Measurements from ENCODE around the gene BTRC. TPM values are rescaled to one million over a fixed set of nuclear protein-coding genes. Genes with fewer than 3 reads are reported as not detected.

The BTRC gene
- total and polyA plus RNA-seq, 10 of the 15 experiments (the other 5 are each of a cell fraction or from before 2014, with no cell fraction given) = 2.2 to 18.6 (median 8.6) TPM

DNA sequence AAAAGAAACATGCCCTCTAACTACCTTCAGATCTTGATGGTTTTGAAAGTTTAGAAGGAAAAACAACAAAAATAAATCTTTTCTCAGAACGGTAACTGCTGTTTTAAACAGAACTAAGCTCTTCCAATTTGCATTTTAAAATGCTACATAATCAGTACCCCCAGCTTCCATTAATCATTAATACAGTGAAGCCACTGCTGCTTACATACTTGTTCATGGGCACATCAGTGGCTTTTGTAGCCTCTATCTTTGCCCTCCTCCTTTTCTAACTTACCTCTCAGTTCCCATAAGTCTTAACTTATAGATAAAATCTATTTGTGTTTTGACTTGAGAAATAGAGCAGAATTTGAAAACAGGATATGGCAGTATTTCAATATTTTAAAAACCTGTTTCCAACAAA lies 125.0 kb downstream of the BTRC start:
- intact Hi-C loops (cut with micrococcal nuclease; ENCODE audit: unreplicated experiment) = no loop called here
- Histone ChIP-seq H3K27me3 (replicated peaks in 1 of 2; ENCODE audit: control insufficient read depth in 2 of 2, insufficient read depth in 2 of 2, low read length in 1 of 2) (no peaks in the 10 kb centered on the region), H4K20me1 (ENCODE audit: control insufficient read depth, insufficient read depth) (no peaks in the 10 kb centered on the region), H3K9ac (ENCODE audit: control insufficient read depth, insufficient read depth, low read length) (no peak overlapping the region), H3K79me2 (ENCODE audit: control insufficient read depth, insufficient read depth, low read length) (no peaks in the 10 kb centered on the region), H3K4me1 (ENCODE audit: control insufficient read depth, insufficient read depth, low read length) (no peaks in the 10 kb centered on the region), H3K36me3 (ENCODE audit: control insufficient read depth in 2 of 2, insufficient read depth in 2 of 2, low read length in 1 of 2) (no peaks in the 10 kb centered on the region), H3K27ac (ENCODE audit: control insufficient read depth, insufficient read depth) (no peak overlapping the region), H3K4me3 (no peak overlapping the region), H3K9me3 (replicated peaks; ENCODE audit: control insufficient read depth, insufficient read depth, low read length) (no peaks in the 10 kb centered on the region), H3K4me2 (ENCODE audit: control insufficient read depth, insufficient read depth) (no peak overlapping the region), H2AFZ (ENCODE audit: control insufficient read depth, low read depth, low read length) (no peak overlapping the region)
- ATAC-seq (no peak), DNase-seq (ENCODE audit: low read depth, low spot score) (no peak), FAIRE-seq (no peak)
- SMC1A ChIA-PET (ENCODE audit: uncharacterized antibody, unreplicated experiment) = interaction anchor here (2.3 kb wide), 1 partner anchor 10 kb away, joined by 5 read pairs; no protein-coding TSS in a partner anchor
- RAD21 ChIA-PET (ENCODE audit: unreplicated experiment) = no interaction called here
- POLR2A ChIA-PET = interaction anchor here (0.6 to 0.7 kb wide), 2 partner anchors 170 to 258 kb away, joined by 4 read pairs; no protein-coding TSS in a partner anchor
- no TSS peak for BruUV-seq (replicated peaks)
- CTCF ChIA-PET = interaction anchor here (0.6 to 3.2 kb wide), 4 partner anchors 12 to 906 kb away, joined by 3 to 19 read pairs (median 3); no protein-coding TSS in a partner anchor
- WGBS (ENCODE audit: insufficient coverage, insufficient replicate concordance, low lambda C conversion rate, missing lambda C conversion rate) = 0% methylated on average over 1 of the region's 1 CpG
- in situ Hi-C loops (cut with MboI) = no loop called here
- TF ChIP-seq SREBF1 (IDR thresholded peaks at IDR 0.05; ENCODE audit: low read length) (no peak), SRF (IDR thresholded peaks at IDR 0.05; ENCODE audit: low read depth in 2 of 2, low read length in 2 of 2) (no peak), WRNIP1 (IDR thresholded peaks at IDR 0.05; ENCODE audit: borderline replicate concordance, low read depth, low read length) (no peak), MEF2B (IDR thresholded peaks at IDR 0.05; ENCODE audit: partially characterized antibody, poor library complexity, severe bottlenecking) (no peak), DPF2 (IDR thresholded peaks at IDR 0.05) (no peak), EED (IDR thresholded peaks at IDR 0.05; ENCODE audit: low read depth) (no peak), TCF7 (IDR thresholded peaks at IDR 0.05; ENCODE audit: borderline replicate concordance) (no peak), ATF7 (IDR thresholded peaks at IDR 0.05; ENCODE audit: low read depth) (no peak), JUND (IDR thresholded peaks at IDR 0.05; ENCODE audit: low read depth, low read length) (no peak)
- TF ChIP-seq, protein P1, sequence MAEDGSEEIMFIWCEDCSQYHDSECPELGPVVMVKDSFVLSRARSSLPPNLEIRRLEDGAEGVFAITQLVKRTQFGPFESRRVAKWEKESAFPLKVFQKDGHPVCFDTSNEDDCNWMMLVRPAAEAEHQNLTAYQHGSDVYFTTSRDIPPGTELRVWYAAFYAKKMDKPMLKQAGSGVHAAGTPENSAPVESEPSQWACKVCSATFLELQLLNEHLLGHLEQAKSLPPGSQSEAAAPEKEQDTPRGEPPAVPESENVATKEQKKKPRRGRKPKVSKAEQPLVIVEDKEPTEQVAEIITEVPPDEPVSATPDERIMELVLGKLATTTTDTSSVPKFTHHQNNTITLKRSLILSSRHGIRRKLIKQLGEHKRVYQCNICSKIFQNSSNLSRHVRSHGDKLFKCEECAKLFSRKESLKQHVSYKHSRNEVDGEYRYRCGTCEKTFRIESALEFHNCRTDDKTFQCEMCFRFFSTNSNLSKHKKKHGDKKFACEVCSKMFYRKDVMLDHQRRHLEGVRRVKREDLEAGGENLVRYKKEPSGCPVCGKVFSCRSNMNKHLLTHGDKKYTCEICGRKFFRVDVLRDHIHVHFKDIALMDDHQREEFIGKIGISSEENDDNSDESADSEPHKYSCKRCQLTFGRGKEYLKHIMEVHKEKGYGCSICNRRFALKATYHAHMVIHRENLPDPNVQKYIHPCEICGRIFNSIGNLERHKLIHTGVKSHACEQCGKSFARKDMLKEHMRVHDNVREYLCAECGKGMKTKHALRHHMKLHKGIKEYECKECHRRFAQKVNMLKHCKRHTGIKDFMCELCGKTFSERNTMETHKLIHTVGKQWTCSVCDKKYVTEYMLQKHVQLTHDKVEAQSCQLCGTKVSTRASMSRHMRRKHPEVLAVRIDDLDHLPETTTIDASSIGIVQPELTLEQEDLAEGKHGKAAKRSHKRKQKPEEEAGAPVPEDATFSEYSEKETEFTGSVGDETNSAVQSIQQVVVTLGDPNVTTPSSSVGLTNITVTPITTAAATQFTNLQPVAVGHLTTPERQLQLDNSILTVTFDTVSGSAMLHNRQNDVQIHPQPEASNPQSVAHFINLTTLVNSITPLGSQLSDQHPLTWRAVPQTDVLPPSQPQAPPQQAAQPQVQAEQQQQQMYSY (CRISPR knock-in tag; IDR thresholded peaks at IDR 0.05) = no peak
- TF ChIP-seq, protein P2, sequence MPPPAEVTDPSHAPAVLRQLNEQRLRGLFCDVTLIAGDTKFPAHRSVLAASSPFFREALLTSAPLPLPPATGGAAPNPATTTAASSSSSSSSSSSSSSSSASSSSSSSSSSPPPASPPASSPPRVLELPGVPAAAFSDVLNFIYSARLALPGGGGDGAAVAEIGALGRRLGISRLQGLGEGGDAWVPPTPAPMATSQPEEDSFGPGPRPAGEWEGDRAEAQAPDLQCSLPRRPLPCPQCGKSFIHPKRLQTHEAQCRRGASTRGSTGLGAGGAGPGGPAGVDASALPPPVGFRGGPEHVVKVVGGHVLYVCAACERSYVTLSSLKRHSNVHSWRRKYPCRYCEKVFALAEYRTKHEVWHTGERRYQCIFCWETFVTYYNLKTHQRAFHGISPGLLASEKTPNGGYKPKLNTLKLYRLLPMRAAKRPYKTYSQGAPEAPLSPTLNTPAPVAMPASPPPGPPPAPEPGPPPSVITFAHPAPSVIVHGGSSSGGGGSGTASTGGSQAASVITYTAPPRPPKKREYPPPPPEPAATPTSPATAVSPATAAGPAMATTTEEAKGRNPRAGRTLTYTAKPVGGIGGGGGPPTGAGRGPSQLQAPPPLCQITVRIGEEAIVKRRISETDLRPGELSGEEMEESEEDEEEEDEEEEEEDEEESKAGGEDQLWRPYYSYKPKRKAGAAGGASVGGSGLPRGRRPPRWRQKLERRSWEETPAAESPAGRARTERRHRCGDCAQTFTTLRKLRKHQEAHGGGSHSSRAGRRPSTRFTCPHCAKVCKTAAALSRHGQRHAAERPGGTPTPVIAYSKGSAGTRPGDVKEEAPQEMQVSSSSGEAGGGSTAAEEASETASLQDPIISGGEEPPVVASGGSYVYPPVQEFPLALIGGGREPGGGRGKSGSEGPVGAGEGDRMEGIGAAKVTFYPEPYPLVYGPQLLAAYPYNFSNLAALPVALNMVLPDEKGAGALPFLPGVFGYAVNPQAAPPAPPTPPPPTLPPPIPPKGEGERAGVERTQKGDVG (CRISPR knock-in tag; IDR thresholded peaks at IDR 0.05) = no peak
- TF ChIP-seq, protein P3, sequence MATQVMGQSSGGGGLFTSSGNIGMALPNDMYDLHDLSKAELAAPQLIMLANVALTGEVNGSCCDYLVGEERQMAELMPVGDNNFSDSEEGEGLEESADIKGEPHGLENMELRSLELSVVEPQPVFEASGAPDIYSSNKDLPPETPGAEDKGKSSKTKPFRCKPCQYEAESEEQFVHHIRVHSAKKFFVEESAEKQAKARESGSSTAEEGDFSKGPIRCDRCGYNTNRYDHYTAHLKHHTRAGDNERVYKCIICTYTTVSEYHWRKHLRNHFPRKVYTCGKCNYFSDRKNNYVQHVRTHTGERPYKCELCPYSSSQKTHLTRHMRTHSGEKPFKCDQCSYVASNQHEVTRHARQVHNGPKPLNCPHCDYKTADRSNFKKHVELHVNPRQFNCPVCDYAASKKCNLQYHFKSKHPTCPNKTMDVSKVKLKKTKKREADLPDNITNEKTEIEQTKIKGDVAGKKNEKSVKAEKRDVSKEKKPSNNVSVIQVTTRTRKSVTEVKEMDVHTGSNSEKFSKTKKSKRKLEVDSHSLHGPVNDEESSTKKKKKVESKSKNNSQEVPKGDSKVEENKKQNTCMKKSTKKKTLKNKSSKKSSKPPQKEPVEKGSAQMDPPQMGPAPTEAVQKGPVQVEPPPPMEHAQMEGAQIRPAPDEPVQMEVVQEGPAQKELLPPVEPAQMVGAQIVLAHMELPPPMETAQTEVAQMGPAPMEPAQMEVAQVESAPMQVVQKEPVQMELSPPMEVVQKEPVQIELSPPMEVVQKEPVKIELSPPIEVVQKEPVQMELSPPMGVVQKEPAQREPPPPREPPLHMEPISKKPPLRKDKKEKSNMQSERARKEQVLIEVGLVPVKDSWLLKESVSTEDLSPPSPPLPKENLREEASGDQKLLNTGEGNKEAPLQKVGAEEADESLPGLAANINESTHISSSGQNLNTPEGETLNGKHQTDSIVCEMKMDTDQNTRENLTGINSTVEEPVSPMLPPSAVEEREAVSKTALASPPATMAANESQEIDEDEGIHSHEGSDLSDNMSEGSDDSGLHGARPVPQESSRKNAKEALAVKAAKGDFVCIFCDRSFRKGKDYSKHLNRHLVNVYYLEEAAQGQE (IDR thresholded peaks at IDR 0.05; ENCODE audit: low read depth, low read length) = no peak
- TF ChIP-seq, protein P4, sequence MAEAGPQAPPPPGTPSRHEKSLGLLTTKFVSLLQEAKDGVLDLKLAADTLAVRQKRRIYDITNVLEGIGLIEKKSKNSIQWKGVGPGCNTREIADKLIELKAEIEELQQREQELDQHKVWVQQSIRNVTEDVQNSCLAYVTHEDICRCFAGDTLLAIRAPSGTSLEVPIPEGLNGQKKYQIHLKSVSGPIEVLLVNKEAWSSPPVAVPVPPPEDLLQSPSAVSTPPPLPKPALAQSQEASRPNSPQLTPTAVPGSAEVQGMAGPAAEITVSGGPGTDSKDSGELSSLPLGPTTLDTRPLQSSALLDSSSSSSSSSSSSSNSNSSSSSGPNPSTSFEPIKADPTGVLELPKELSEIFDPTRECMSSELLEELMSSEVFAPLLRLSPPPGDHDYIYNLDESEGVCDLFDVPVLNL (IDR thresholded peaks at IDR 0.05; ENCODE audit: low read depth, low read length) = no peak

All from GM12878 (cell line).